Stromal cell of bone marrow (primary cell): ENCODE measurements around the gene RBMS3.
A peak's percentile ranks its signal among the peaks of the same experiment; 100 is the strongest.

Experiments used
- DNase-seq: peaks from one replicate; pipeline ENCODE4 v3.0.0-alpha.2; 2012; ENCODE audit warnings: low read depth

Gene RBMS3

DNA sequence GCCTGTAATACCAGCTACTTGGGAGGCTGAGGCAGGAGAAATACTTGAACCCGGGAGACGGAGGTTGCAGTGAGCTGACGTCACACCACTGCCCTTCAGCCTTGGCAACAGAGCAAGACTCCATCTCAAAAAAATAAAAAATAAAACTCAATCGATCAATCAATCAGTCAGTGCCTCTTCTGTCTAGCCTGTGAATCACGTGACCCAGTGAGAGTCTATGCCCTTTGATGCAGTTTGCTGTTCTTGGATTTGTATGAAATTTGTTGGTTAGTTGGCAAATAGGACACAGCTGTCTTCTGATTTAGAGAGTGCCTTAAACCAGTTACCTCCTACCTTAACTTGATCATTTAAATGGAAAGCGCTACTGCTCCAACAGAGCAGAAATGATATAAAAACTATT is 3.6 kb upstream of the RBMS3 start:
- DNase-seq = no peak

GRCh38 chr3:29279286-29279685 is 1.6 kb upstream of the RBMS3 start:
- no peak for DNase-seq

DNA sequence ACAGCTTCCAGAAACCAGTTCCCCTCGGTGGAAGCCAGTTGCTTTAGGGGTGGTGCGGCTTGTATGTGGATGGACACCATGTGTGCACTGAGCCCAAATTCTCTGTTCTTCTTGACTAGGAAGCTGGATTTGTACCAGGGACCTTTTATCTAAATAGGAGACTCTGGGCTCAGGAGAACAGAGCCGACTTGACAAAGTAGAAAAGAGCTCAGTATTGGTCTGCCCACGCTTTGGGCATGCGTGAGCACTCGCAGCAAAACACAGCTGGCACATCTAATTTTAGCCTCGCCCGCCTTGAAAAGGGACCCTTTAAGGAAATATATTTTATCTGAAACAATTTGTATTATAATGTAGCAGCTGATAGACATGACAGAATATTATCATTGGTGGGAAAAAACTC is 1.1 kb upstream of the RBMS3 start:
- DNase-seq = no peak

GRCh38 chr3:29281094-29281343 is 148 bp downstream of the RBMS3 start:
- no peak for DNase-seq

- DNase-seq = peak; percentile 24
These were observed 722 bp downstream of the RBMS3 start for GRCh38 chr3:29281344-29282241.

GRCh38 chr3:29282427-29283230 is 1.8 kb downstream of the RBMS3 start:
- DNase-seq = peak; percentile 27

DNA sequence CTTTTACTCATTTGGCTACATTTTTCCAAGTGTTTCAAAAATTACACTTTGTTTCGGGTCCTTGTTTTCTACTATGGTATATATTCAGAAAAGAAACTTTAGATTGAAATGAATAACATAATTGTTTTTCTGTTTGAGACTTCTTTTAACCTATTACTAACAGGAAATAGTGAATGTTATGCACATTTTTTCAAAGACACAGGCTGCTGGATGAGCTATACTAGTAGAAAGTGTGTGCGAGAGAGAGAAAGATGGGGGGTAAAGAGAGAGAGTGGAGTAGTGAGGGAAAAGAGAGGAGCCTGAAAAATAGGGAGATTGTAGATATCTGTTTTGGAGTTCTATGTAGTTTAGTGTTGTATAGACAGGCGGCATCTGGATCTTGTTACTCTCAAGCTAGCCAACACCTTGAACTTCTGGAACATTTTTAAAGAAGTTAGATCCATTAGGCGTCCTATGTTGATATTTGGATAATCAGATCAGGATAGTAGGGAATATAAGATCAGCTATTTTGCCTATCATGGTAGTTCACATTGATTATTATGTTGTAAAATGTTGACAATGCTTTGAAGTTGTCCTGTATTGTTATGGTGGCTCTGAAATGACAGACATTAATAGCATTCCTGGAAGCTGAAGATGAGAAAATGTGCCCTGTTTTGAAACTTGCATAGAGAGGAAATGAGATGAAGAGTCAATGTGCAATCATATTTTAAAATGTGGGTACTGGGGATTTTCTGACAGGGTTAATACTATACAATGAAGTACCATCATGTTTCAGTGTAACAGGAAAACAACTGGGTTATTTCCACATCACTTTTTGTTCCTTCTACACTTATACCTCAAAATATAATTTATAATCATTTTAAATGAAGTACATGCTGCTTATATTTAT is 2.6 kb downstream of the RBMS3 start:
- DNase-seq = no peak

GRCh38 chr3:29284497-29284896 is 3.6 kb downstream of the RBMS3 start:
- DNase-seq = no peak

DNA sequence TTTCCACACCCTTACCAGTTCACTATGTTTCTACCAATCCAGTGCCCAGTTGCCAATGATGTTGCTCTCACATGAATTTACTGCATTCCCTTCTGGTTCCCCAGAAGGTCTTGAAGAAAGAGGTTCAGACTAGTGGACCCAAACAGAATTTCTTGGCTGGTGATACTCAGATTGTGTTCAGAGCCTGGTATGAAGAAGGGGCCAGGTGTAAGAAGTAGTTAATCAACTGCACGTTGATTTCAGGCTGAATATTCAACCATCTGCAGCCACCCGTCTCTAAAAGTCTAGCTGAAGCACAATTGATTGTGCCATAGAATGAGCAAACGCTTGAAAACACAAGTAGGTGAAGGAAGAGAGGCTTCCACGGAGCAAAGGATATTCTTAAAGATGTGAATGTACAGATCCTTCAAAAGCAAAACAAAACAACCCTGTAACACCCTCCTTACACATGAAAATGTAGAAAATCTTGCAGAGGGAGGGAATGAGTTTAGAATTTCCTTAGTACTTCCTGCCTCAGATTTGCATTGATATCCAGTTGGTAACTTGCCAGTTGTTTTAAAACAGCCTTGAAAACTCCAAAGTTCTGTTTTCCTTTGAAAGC is 4.7 kb downstream of the RBMS3 start:
- DNase-seq = peak; percentile 40

- no peak for DNase-seq
These were observed 5.8 kb downstream of the RBMS3 start for GRCh38 chr3:29286478-29287240.

- DNase-seq = no peak
These were observed 9.7 kb downstream of the RBMS3 start for GRCh38 chr3:29290596-29290995.

GRCh38 chr3:29291260-29291981 is 10.6 kb downstream of the RBMS3 start:
- DNase-seq = no peak

GRCh38 chr3:29291982-29292363 is 11.1 kb downstream of the RBMS3 start:
- DNase-seq = no peak

DNA sequence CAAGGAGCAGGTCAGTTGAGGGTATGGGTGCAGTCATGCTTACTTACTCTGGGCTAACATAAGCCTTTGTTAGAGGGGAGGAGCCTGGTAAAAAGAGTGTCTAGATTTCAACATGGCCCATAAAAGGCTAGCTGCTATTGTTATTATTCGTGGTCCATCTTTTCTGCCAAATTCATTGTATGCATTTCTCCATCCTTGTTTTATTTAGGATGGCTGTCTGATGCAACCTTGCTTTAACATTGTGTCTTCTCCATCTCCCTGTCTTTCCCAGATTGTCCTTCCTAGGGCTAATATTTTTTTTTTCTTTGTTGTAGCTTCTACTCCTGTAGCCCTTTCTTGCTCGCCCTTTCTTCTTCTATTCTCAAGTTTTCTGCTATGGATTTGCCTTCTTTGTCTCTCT is 12.6 kb downstream of the RBMS3 start:
- no peak for DNase-seq

- no peak for DNase-seq
These were observed 17.1 kb downstream of the RBMS3 start for GRCh38 chr3:29297998-29298397.

GRCh38 chr3:29301332-29302019 is 20.6 kb downstream of the RBMS3 start:
- no peak for DNase-seq

- DNase-seq = no peak
These were observed 21.7 kb downstream of the RBMS3 start for GRCh38 chr3:29302619-29303018.

DNA sequence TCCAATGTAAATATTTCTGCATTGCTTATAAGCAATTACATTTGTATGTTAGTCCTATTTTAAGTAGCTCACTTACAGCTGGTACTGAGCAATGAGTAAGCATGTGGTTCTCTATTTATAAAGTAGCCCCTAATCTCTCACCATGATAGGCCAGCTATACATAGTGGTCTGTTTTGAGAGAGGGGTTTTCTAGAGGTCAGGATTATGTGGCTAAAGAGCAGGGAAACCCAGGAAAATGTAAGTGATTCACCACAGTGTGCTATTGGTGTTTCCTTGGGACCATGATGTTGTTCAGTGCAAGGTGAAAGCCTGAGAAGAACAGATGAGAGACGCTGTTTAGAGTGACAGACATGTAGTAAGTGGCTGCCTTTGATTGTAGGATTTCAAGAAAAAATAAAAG is 26.4 kb downstream of the RBMS3 start:
- no peak for DNase-seq

- no peak for DNase-seq
These were observed 30.0 kb downstream of the RBMS3 start for GRCh38 chr3:29310865-29311264.

- no peak for DNase-seq
These were observed 30.9 kb downstream of the RBMS3 start for GRCh38 chr3:29311795-29312194.
